ENCODE results near the gene AMZ1.

- no peak for TF ChIP-seq GATA2 (IDR thresholded peaks at IDR 0.05; ENCODE audit: low read depth, low read length)
- TF ChIP-seq GATA3 (IDR thresholded peaks at IDR 0.05; ENCODE audit: low read depth, low read length) = no peak
Observed at GRCh38 chr7:2649139-2649838, 38.7 kb upstream of the AMZ1 start.

All from SH-SY5Y (cell line).